ENCODE data around the gene ZSCAN25. TPM values are rescaled to one million over a fixed set of nuclear protein-coding genes. Genes with fewer than 3 reads are reported as not detected.

Gene ZSCAN25
- total and polyA plus RNA-seq, 2 of the 13 experiments (the other 11 are each of a cell fraction or from before 2014, with no cell fraction given): 12.1 to 16.8 TPM

- 0 out of 2 replicates have a peak, but pooled peaks have one; percentile 43 for TF ChIP-seq SNAPC4 (CRISPR knock-in tag; IDR thresholded peaks at IDR 0.05)
- TF ChIP-seq, protein P1, sequence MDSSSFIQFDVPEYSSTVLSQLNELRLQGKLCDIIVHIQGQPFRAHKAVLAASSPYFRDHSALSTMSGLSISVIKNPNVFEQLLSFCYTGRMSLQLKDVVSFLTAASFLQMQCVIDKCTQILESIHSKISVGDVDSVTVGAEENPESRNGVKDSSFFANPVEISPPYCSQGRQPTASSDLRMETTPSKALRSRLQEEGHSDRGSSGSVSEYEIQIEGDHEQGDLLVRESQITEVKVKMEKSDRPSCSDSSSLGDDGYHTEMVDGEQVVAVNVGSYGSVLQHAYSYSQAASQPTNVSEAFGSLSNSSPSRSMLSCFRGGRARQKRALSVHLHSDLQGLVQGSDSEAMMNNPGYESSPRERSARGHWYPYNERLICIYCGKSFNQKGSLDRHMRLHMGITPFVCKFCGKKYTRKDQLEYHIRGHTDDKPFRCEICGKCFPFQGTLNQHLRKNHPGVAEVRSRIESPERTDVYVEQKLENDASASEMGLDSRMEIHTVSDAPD (CRISPR knock-in tag; IDR thresholded peaks at IDR 0.05): 0 out of 2 replicates have a peak, but pooled peaks have one; percentile 37
- TF ChIP-seq, protein P2, sequence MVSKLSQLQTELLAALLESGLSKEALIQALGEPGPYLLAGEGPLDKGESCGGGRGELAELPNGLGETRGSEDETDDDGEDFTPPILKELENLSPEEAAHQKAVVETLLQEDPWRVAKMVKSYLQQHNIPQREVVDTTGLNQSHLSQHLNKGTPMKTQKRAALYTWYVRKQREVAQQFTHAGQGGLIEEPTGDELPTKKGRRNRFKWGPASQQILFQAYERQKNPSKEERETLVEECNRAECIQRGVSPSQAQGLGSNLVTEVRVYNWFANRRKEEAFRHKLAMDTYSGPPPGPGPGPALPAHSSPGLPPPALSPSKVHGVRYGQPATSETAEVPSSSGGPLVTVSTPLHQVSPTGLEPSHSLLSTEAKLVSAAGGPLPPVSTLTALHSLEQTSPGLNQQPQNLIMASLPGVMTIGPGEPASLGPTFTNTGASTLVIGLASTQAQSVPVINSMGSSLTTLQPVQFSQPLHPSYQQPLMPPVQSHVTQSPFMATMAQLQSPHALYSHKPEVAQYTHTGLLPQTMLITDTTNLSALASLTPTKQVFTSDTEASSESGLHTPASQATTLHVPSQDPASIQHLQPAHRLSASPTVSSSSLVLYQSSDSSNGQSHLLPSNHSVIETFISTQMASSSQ (IDR thresholded peaks at IDR 0.05; ENCODE audit: low read depth): peak; percentile 80
- TF ChIP-seq, protein P2 (CRISPR knock-in tag; IDR thresholded peaks at IDR 0.05; ENCODE audit: borderline replicate concordance): peak; percentile 64; the same call in 1 of the 2 replicates
- TF ChIP-seq CERS6 (CRISPR knock-in tag; IDR thresholded peaks at IDR 0.05): 0 out of 2 replicates have a peak, but pooled peaks have one; percentile 37
- no peak for TF ChIP-seq ATAD3A (CRISPR knock-in tag; IDR thresholded peaks at IDR 0.05)
- no peak for TF ChIP-seq GPBP1L1 (CRISPR knock-in tag; IDR thresholded peaks at IDR 0.05)
- TF ChIP-seq ZNF292 (CRISPR knock-in tag; IDR thresholded peaks at IDR 0.05; ENCODE audit: borderline replicate concordance, low read depth): peak; percentile 80; the same call in 1 of the 2 replicates
- TF ChIP-seq MEIS2 (CRISPR knock-in tag; IDR thresholded peaks at IDR 0.05): peak; percentile 97
- TF ChIP-seq ZNF235 (CRISPR knock-in tag; IDR thresholded peaks at IDR 0.05; ENCODE audit: borderline replicate concordance): no peak
- TF ChIP-seq, protein P3, sequence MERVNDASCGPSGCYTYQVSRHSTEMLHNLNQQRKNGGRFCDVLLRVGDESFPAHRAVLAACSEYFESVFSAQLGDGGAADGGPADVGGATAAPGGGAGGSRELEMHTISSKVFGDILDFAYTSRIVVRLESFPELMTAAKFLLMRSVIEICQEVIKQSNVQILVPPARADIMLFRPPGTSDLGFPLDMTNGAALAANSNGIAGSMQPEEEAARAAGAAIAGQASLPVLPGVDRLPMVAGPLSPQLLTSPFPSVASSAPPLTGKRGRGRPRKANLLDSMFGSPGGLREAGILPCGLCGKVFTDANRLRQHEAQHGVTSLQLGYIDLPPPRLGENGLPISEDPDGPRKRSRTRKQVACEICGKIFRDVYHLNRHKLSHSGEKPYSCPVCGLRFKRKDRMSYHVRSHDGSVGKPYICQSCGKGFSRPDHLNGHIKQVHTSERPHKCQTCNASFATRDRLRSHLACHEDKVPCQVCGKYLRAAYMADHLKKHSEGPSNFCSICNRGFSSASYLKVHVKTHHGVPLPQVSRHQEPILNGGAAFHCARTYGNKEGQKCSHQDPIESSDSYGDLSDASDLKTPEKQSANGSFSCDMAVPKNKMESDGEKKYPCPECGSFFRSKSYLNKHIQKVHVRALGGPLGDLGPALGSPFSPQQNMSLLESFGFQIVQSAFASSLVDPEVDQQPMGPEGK (CRISPR knock-in tag; IDR thresholded peaks at IDR 0.05): peak; percentile 60
These were observed 60.9 kb downstream of the ZSCAN25 start (continued) for GRCh38 chr7:99677648-99678045.

Measured in HepG2 (cell line).